Cardiac fibroblast (primary cell): Measurements from ENCODE around the gene ABCA7.
A peak's percentile ranks its signal among the peaks of the same experiment; 100 is the strongest.

Experiments used
- DNase-seq, 2 donors: peaks; one replicate each; pipeline versions ENCODE4 v3.0.0 to v3.0.0-alpha.2; 2010; ENCODE audit warnings: low read depth in 2 of 2
- H3K4me3 ChIP-seq, 2 donors: replicated peaks in 1 of 2; 1 replicate in 1 of 2; 2 replicates in 1 of 2; pipeline ENCODE4 v1.5.1; 2011; ENCODE audit warnings: low read depth in 2 of 2, low read length in 2 of 2, mild to moderate bottlenecking in 2 of 2, moderate library complexity in 1 of 2
- CTCF ChIP-seq: IDR thresholded peaks from one replicate; pipeline ENCODE4 v1.5.1; 2011; ENCODE audit warnings: low read depth, mild to moderate bottlenecking, low read length, inconsistent platforms

ABCA7 gene

GRCh38 chr19:1089126-1089771 lies 49.3 kb downstream of the ABCA7 start:
- H3K4me3 ChIP-seq: no peak overlapping the region
- DNase-seq: no peak
- no peak for TF ChIP-seq CTCF

GRCh38 chr19:1089891-1090290 lies 50.0 kb downstream of the ABCA7 start:
- DNase-seq: no peak
- no peak overlapping the region for H3K4me3 ChIP-seq
- TF ChIP-seq CTCF: no peak

- no peak overlapping the region for H3K4me3 ChIP-seq
- no peak for DNase-seq
Measured at GRCh38 chr19:1090731-1091543, 51.0 kb downstream of the ABCA7 start.

GRCh38 chr19:1091544-1092175 lies 51.8 kb downstream of the ABCA7 start:
- no peak overlapping the region for H3K4me3 ChIP-seq
- no peak for DNase-seq
- TF ChIP-seq CTCF: no peak

More at GRCh38 chr19:1090731-1091543, 51.0 kb downstream of the ABCA7 start:
- TF ChIP-seq CTCF: no peak

- no peak for TF ChIP-seq CTCF
- no peak overlapping the region for H3K4me3 ChIP-seq
- DNase-seq: no peak
Measured at GRCh38 chr19:1093330-1093729, 53.4 kb downstream of the ABCA7 start.

GRCh38 chr19:1093811-1094553 lies 54.1 kb downstream of the ABCA7 start:
- DNase-seq: no peak
- no peak for TF ChIP-seq CTCF
- peak overlapping the region; percentile 91 to 95 for H3K4me3 ChIP-seq
